Suprapubic skin (tissue), 4 donors: ENCODE results near the gene UBFD1.

Source experiments
- POLR2A ChIP-seq, 2 donors: fragments of 450-650 bp; IDR thresholded peaks; one replicate each; pipeline ENCODE4 v1.6.1; 2017; ENCODE audit warnings: antibody characterized with exemption in 2 of 2, mild to moderate bottlenecking in 2 of 2, moderate library complexity in 2 of 2
- POLR2AphosphoS5 ChIP-seq, 3 donors: sonication (generic); formaldehyde crosslinking; IDR thresholded peaks; one replicate each; pipeline ENCODE4 v1.6.1; 2017; ENCODE audit warnings: antibody characterized with exemption in 3 of 3
- TF ChIP-seq, protein P1 (sequence below), 2 donors: fragments of 200-600 bp in 1 of 2; fragments of 450-650 bp in 1 of 2; sonication (generic) in 1 of 2; IDR thresholded peaks; one replicate each; pipeline ENCODE4 v1.5.1; 2016 to 2019; ENCODE audit warnings: antibody characterized with exemption in 2 of 2, mild to moderate bottlenecking in 1 of 2, moderate library complexity in 1 of 2

DNA sequence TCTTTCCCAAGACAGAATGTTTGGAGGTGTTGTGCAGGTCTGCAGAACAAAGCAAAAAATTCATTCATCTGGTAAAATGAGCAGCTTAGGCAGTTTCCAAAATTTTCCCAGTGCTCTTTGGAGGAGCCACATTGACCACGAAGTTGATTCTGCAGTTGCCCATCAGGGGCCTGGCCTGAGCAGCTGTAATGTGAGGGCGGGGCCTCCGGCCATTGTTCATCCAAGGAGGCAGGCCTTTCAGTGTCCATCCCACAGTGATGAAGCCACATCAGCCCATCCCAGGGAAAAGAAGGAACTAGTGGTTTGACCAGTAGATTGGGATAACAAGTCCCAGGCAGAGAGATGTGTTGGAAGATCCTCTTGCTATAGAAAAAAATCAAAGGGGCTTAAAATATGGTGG lies 10.1 kb downstream of the UBFD1 start:
- no peak for TF ChIP-seq POLR2A (IDR thresholded peaks at IDR 0.05)
- TF ChIP-seq, protein P1, sequence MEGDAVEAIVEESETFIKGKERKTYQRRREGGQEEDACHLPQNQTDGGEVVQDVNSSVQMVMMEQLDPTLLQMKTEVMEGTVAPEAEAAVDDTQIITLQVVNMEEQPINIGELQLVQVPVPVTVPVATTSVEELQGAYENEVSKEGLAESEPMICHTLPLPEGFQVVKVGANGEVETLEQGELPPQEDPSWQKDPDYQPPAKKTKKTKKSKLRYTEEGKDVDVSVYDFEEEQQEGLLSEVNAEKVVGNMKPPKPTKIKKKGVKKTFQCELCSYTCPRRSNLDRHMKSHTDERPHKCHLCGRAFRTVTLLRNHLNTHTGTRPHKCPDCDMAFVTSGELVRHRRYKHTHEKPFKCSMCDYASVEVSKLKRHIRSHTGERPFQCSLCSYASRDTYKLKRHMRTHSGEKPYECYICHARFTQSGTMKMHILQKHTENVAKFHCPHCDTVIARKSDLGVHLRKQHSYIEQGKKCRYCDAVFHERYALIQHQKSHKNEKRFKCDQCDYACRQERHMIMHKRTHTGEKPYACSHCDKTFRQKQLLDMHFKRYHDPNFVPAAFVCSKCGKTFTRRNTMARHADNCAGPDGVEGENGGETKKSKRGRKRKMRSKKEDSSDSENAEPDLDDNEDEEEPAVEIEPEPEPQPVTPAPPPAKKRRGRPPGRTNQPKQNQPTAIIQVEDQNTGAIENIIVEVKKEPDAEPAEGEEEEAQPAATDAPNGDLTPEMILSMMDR (IDR thresholded peaks at IDR 0.05): no peak
- TF ChIP-seq POLR2AphosphoS5 (IDR thresholded peaks at IDR 0.05): no peak
